Retinal pigment epithelial cell (primary cell): Measurements from ENCODE around the gene MTOR.

Experiments used
- DNase-seq: peaks from one replicate; pipeline ENCODE4 v3.0.0-alpha.2; 2010; ENCODE audit warnings: low read depth
- H3K4me3 ChIP-seq: 2 replicates; pipeline ENCODE4 v1.5.1; 2011; ENCODE audit warnings: mild to moderate bottlenecking, low read length, control low read depth, moderate library complexity
- TF ChIP-seq, protein P1 (sequence below): conservative IDR thresholded peaks from 2 replicates; pipeline ENCODE4 v1.5.1; 2011; ENCODE audit warnings: low read depth, low read length, control low read depth, inconsistent platforms

The MTOR gene

DNA sequence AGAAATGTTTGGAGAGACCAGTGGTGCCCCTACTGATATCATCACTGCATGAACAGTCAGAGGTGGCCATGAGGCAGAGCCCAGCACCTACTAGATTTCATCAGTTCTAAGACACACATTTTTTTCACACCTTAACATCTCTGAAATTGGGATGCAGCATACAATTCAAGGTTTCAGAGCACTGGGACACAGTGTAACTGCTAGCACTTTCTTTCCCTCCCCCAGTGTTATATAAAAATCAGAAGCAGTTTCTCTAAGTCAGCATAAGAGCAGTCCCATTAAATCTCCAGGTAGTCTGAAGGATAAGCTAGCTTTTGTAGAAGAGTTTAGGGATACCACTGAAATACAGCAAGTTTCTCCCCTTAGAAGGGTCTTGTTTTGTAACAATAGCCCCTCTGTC, 83.2 kb downstream of the MTOR start:
- no peak for DNase-seq
- no peak overlapping the region for H3K4me3 ChIP-seq
- TF ChIP-seq, protein P1, sequence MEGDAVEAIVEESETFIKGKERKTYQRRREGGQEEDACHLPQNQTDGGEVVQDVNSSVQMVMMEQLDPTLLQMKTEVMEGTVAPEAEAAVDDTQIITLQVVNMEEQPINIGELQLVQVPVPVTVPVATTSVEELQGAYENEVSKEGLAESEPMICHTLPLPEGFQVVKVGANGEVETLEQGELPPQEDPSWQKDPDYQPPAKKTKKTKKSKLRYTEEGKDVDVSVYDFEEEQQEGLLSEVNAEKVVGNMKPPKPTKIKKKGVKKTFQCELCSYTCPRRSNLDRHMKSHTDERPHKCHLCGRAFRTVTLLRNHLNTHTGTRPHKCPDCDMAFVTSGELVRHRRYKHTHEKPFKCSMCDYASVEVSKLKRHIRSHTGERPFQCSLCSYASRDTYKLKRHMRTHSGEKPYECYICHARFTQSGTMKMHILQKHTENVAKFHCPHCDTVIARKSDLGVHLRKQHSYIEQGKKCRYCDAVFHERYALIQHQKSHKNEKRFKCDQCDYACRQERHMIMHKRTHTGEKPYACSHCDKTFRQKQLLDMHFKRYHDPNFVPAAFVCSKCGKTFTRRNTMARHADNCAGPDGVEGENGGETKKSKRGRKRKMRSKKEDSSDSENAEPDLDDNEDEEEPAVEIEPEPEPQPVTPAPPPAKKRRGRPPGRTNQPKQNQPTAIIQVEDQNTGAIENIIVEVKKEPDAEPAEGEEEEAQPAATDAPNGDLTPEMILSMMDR = no peak

DNA sequence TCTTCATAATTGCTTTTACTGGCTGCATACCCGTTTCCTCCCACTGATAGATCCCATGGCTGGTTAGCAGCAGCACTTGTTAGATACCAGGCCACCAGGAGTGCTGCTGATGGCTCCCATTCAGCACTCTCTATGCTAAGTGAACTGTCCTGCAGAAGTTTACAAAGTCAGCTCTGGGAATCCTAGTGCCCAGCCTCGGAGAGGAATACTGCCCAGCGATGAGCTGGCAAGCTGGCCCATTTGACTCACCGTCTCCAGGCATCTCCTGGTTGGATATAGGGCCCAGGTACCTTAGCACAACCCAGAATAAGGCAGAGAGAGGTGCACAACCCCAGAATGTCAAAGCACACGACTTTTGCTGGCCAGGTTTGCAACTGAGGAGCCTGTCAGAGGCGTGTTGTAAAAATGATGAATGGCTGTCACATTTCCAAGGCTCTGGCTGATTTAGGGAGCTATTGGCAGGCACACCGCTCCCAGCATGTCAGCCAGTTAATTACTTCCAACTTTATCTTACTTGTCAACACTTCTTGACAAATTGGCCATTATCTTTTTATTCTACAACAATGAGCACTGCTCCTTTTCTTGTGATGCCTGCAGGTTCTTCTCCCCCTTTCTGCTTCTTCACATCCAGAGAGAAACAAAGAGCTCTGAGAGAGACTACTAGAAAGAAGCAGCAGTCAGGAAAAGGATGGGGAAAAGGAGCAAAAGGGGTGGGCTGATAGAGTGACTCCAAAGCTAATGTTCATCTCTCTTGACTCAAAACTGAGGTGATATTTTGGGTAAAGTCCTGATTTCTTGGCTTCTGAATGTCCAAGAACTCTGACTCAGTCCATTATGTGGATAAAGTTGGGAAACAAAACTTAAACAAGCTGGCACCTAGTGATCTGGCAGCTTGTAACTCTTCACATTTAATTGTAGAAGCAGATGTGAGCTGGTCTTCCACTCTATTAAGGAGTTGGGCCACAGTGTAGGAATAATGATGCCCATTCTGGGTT, 84.0 kb downstream of the MTOR start:
- no peak overlapping the region for H3K4me3 ChIP-seq
- no peak for DNase-seq

DNA sequence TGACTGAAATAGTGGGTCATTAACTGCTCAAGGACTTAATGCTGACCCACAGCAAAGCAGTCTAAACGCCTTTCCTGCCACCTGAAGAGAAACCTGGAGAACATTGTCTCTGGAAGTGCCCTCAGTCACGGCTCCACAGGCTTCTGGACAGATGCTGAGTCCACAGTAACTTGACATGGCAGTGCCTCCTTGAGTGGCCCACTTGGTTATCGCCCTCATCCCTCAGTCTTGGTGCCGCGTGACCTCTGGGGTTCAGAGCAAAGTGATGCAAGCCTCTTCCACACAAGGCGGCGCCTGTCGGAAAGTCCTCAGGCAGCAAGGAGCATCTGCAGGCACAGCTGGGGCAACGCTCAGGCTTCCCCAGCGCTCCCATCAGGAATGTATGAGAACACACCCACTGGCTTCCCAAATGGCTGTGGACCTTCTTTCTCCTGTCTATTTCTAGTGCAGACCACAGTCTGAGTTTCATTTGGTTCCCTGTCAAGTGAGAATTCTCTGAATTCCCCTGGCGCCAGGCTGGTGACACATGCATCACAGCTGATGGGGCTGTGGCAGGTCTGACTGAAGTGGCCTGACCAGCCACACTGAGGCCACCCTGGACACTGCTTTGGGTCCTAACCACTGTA, 86.2 kb downstream of the MTOR start:
- H3K4me3 ChIP-seq = no peak overlapping the region
- DNase-seq = no peak
- TF ChIP-seq, protein P1 = no peak

More for the DNA sequence above, 84.0 kb downstream of the MTOR start:
- TF ChIP-seq, protein P1 = no peak

DNA sequence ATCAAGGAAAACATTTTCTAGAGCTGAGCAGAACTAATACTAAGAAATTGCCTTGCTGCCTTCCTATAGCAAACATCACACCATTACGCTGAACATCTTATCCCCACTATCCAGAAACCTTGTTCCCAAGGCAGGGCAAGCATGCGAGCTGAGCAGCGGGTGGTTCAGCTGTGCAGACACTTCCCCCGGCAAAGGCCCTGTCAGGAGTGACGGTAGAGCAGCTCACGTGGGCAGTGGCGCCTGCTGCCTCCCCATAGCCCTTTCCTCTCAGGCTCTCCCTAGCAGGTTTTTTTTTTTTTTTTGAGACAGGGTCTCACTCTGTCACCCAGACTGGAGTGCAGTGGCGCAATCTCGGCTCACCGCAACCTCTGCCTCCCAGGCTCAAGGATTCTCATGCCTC, 86.9 kb downstream of the MTOR start:
- H3K4me3 ChIP-seq = no peak overlapping the region
- TF ChIP-seq, protein P1 = no peak
- DNase-seq = no peak

DNA sequence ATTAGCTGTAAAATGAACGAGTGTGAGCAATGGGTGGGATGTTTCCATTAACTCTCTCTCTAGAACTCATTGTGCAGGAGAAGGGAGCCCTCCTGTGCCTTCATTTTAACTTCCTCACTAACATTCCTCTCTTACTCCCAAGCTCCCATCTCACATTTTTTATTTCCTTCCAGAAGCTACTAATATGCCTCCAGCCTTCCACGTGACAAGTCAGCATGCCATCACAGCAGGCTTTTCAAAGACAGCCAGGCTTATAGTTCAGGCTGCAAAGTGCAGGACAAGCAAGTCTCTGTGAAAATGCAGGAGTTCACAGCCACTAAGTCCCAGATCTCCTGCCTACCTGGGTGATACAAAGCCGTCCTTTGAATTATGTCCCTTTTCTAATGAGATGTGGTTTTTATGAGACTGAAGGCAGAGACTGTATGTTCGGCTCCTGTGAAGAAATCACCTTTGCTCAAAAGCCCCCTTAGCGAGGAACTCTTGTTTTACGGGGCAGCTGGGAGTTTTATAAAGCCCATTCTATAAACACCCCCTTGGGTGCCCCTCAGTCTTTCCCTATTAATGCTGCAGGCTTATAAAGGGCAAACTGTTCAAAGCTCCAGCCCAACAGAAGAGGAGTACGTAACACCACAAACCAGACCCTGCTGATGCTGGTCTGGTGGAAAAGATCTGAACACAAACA, 87.9 kb downstream of the MTOR start:
- H3K4me3 ChIP-seq = no peak overlapping the region
- TF ChIP-seq, protein P1 = no peak
- no peak for DNase-seq

DNA sequence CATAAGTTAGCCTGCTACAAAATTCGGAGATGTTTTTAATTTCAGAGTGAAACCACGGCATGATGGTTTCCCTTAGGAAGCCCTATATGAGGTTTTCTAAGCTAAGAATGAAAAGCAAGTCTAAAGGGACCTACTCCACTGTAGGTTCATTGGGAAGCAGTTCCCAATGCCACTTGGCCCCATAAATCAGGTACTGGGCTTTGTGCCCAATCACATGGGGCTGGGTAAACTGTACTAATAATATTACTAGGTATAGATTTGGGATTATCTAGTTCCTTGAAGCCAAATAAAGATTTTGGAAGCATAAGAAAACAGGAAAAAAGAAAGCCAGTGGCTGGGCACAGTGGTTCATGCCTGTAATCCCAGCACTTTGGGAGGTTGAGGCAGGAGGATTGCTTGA, 92.2 kb downstream of the MTOR start:
- DNase-seq = no peak
- TF ChIP-seq, protein P1 = no peak
- H3K4me3 ChIP-seq = no peak overlapping the region
